GM18868 (cell line): ENCODE measurements around the gene FOXE3.

Experiments used
- ATAC-seq: cut with Tn5 transposase; IDR thresholded peaks from one replicate; pipeline ENCODE4 v1.9.1; 2021; ENCODE audit warnings: mild to moderate bottlenecking, moderate library complexity; ENCODE audit not compliant: unreplicated experiment

The FOXE3 gene

GRCh38 chr1:47434051-47434842 is 18.2 kb downstream of the FOXE3 start:
- no peak for ATAC-seq

GRCh38 chr1:47435506-47436303 is 19.6 kb downstream of the FOXE3 start:
- ATAC-seq: no peak

- ATAC-seq: peak; percentile 43
These were observed 20.4 kb downstream of the FOXE3 start for GRCh38 chr1:47436304-47436978.

- peak; percentile 6 for ATAC-seq
These were observed 20.9 kb downstream of the FOXE3 start for GRCh38 chr1:47436979-47437446.

- peak; percentile 85 for ATAC-seq
These were observed 21.5 kb downstream of the FOXE3 start, which contains the start of gene FOXD2 for GRCh38 chr1:47437447-47438164. TSS of gene FOXD2 (plus strand) at chr1:47438044. CDS start at chr1:47438136, 92 bp downstream.

GRCh38 chr1:47438165-47439016 is 22.3 kb downstream of the FOXE3 start:
- no peak for ATAC-seq

- no peak for ATAC-seq
These were observed 23.1 kb downstream of the FOXE3 start for GRCh38 chr1:47439017-47439818.

GRCh38 chr1:47439819-47440598 is 23.9 kb downstream of the FOXE3 start:
- ATAC-seq: no peak

- ATAC-seq: no peak
These were observed 24.6 kb downstream of the FOXE3 start for GRCh38 chr1:47440599-47441081.

- ATAC-seq: no peak
These were observed 25.5 kb downstream of the FOXE3 start for GRCh38 chr1:47441450-47442106.

GRCh38 chr1:47442202-47442601 is 26.1 kb downstream of the FOXE3 start:
- ATAC-seq: no peak

- ATAC-seq: no peak
These were observed 26.9 kb downstream of the FOXE3 start for GRCh38 chr1:47442842-47443529.

- no peak for ATAC-seq
These were observed 27.6 kb downstream of the FOXE3 start for GRCh38 chr1:47443530-47444296.

GRCh38 chr1:47444297-47444561 is 28.1 kb downstream of the FOXE3 start:
- ATAC-seq: no peak

- ATAC-seq: no peak
These were observed 28.7 kb downstream of the FOXE3 start for GRCh38 chr1:47444562-47445465.
